ENCODE results near the gene NR1H3. TPM values are rescaled to one million over a fixed set of nuclear protein-coding genes. Genes with fewer than 3 reads are reported as not detected.
A peak's percentile ranks its signal among the peaks of the same experiment; 100 is the strongest.

NR1H3 gene
- total RNA-seq, 1 donor from 2014 or later = 3.8 TPM

DNA sequence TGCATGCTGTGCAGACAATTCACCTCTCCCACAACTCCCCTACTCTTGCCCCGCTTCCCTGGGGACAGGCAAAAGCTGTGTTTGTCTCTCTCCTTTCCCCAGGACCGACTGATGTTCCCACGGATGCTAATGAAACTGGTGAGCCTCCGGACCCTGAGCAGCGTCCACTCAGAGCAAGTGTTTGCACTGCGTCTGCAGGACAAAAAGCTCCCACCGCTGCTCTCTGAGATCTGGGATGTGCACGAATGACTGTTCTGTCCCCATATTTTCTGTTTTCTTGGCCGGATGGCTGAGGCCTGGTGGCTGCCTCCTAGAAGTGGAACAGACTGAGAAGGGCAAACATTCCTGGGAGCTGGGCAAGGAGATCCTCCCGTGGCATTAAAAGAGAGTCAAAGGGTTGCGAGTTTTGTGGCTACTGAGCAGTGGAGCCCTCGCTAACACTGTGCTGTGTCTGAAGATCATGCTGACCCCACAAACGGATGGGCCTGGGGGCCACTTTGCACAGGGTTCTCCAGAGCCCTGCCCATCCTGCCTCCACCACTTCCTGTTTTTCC, 10.7 kb downstream of the NR1H3 start:
- TF ChIP-seq CTCF (IDR thresholded peaks at IDR 0.05; ENCODE audit: insufficient read depth, low read length, poor library complexity, severe bottlenecking) = no peak
- Histone ChIP-seq H3K36me3 (ENCODE audit: control insufficient read depth, insufficient read depth, low read length) (no peaks in the 10 kb centered on the region), H3K27me3 (ENCODE audit: control insufficient read depth, insufficient read depth, low read length) (no peaks in the 10 kb centered on the region), H3K4me3 (ENCODE audit: low read depth, low read length) (no peak overlapping the region)
- DNase-seq (ENCODE audit: low read depth) = no peak

DNA sequence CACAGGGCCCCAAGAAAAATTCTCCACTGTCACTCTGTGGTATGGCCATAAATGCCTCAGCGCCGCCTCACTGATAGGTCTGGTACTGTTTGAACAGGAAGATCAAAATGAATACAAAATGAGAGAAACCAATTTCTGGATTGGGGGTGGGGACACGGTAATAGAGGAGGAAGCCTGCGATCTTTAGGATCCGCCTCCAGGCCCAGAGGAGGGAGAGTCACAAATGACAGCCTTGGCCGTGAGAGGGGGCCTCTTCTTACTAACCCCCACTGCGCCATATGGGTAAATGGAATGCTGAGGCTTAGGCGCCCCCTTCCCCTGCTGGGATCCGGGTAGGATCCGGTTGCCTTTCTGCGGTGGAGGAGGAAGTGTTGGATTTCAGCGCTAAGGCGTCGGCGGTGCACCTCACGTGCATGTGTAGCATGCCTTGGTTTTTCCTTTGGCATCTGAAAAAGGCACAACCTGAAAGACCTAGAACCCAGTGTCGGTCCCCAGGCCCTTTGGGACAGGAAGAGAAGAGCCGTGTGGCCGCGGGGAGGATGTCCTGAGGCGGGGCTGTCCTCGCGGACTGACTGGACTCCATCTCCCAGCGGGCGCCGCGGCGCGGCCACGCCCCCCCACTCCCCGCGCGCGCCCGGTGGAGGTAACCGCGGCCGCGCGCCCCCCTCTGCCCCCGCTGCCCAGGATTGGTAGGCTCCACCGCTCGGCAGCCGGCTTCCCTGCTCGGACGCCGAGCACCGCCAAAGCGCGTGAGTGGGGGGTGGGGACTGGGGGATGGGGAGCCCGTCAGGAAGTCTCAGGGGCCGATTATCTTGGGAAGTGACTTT, 11.4 kb downstream of the NR1H3 start:
- no peak for TF ChIP-seq CTCF (IDR thresholded peaks at IDR 0.05; ENCODE audit: insufficient read depth, low read length, poor library complexity, severe bottlenecking)
- Histone ChIP-seq H3K4me3 (ENCODE audit: low read depth, low read length) (peak overlapping the region; percentile 83), H3K36me3 (ENCODE audit: control insufficient read depth, insufficient read depth, low read length) (no peaks in the 10 kb centered on the region), H3K27me3 (ENCODE audit: control insufficient read depth, insufficient read depth, low read length) (no peaks in the 10 kb centered on the region)
- DNase-seq (ENCODE audit: low read depth) = peak; percentile 58

DNA sequence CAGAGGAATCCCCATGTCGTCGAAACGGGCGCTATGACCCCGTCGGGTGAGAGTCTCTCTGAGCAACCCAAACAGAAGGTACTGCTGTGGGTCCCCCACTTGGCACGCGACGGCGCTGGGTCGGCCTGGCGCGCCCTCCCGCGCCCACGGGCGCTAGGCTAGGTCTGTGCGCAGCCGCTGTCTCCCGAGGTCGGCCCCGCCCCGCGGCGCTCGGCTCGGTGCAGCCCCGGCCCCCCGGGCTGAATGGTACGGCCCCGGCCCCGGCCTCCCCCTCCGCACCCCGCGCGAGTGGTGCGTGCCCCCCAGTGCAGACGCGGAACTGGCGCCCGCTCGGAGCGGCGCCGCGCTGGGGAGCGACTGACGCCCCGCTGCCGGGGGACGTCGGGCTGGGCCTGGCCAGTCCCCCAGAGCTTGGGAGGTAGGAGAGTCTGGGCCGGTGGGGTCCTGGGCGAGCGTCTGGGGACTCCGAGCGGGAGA, 12.1 kb downstream of the NR1H3 start, which contains the start of gene MADD:
MADD (plus strand) TSS at position 305 of the 477 bp plus-strand sequence.
- DNase-seq (ENCODE audit: low read depth) = no peak
- no peak for TF ChIP-seq CTCF (IDR thresholded peaks at IDR 0.05; ENCODE audit: insufficient read depth, low read length, poor library complexity, severe bottlenecking)
- H3K27me3 ChIP-seq (ENCODE audit: control insufficient read depth, insufficient read depth, low read length) = no peaks in the 10 kb centered on the region
- H3K36me3 ChIP-seq (ENCODE audit: control insufficient read depth, insufficient read depth, low read length) = no peaks in the 10 kb centered on the region
- peak within 1 kb of the TSS; percentile 83 for H3K4me3 ChIP-seq (ENCODE audit: low read depth, low read length)

GRCh38 chr11:47270331-47271271, 12.8 kb downstream of the NR1H3 start:
- TF ChIP-seq CTCF (IDR thresholded peaks at IDR 0.05; ENCODE audit: insufficient read depth, low read length, poor library complexity, severe bottlenecking) = no peak
- no peaks in the 10 kb centered on the region for H3K27me3 ChIP-seq (ENCODE audit: control insufficient read depth, insufficient read depth, low read length)
- H3K4me3 ChIP-seq (ENCODE audit: low read depth, low read length) = peak overlapping the region; percentile 83
- DNase-seq (ENCODE audit: low read depth) = no peak
- H3K36me3 ChIP-seq (ENCODE audit: control insufficient read depth, insufficient read depth, low read length) = no peaks in the 10 kb centered on the region

DNA sequence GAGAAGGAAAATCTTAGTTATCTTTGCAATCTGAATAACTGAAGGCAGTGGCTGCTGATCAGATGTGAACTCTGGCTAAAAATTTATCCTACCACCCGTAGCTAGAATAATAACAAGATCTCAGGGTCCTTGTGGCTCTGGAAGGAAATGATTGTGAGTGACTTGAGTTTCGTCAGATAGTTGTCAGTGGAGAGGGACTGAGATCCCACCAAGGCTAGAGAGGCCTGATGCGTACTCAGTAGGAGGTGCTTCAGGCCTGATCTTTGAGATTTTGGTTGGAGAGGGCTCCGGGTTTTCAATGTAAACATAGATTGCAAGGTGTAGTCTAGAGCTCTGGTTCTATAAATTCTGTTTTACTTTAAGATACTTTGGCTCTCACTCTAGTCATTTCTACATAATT, 13.5 kb downstream of the NR1H3 start:
- Histone ChIP-seq H3K27me3 (ENCODE audit: control insufficient read depth, insufficient read depth, low read length) (no peaks in the 10 kb centered on the region), H3K4me3 (ENCODE audit: low read depth, low read length) (no peak overlapping the region), H3K36me3 (ENCODE audit: control insufficient read depth, insufficient read depth, low read length) (peaks cover 2% of the 10 kb centered on the region)
- no peak for DNase-seq (ENCODE audit: low read depth)
- TF ChIP-seq CTCF (IDR thresholded peaks at IDR 0.05; ENCODE audit: insufficient read depth, low read length, poor library complexity, severe bottlenecking) = no peak

Measured in kidney epithelial cell (primary cell).